Stomach (tissue), 9 donors: ENCODE measurements around the gene GRB14. TPM values are rescaled to one million over a fixed set of nuclear protein-coding genes. Genes with fewer than 3 reads are reported as not detected.
A peak's percentile ranks its signal among the peaks of the same experiment; 100 is the strongest.

Experiments
- DNase-seq, 2 donors: peaks; one replicate each; pipeline versions ENCODE4 v3.0.0 to v3.0.0-alpha.2; 2013 to 2019
- H3K27ac ChIP-seq, 5 donors: fragments of 200-600 bp in 4 of 5; sonication (generic) in 4 of 5; one replicate each; pipeline ENCODE4 v1.5.1; 2013 to 2019; ENCODE audit warnings: mild to moderate bottlenecking in 1 of 5, moderate library complexity in 1 of 5
- H3K27me3 ChIP-seq, 3 donors: fragments of 200-600 bp; sonication (generic); one replicate each; pipeline ENCODE4 v1.5.1; 2017 to 2019; ENCODE audit warnings: mixed run types in 1 of 3
- H3K36me3 ChIP-seq, 4 donors: fragments of 200-600 bp; sonication (generic); 1 replicate in 3 of 4; 2 replicates in 1 of 4; pipeline ENCODE4 v1.5.1; 2016 to 2019
- H3K4me1 ChIP-seq, 4 donors: fragments of 200-600 bp; sonication (generic); one replicate each; pipeline ENCODE4 v1.5.1; 2016 to 2019
- H3K4me3 ChIP-seq, 4 donors: fragments of 200-600 bp; sonication (generic) in 3 of 4; one replicate each; pipeline ENCODE4 v1.5.1; 2016 to 2019; ENCODE audit warnings: mild to moderate bottlenecking in 1 of 4
- H3K9me3 ChIP-seq, 4 donors: fragments of 200-600 bp; sonication (generic); one replicate each; pipeline ENCODE4 v1.5.1; 2016 to 2019
- EP300 ChIP-seq: sonication (generic); formaldehyde crosslinking; IDR thresholded peaks from one replicate; pipeline ENCODE4 v1.6.1; 2017; ENCODE audit warnings: antibody characterized with exemption
- POLR2A ChIP-seq, 4 donors: fragments of 450-650 bp; IDR thresholded peaks; one replicate each; pipeline ENCODE4 v1.6.1; 2016; ENCODE audit warnings: antibody characterized with exemption in 4 of 4, control low read depth in 2 of 4, mild to moderate bottlenecking in 1 of 4, moderate library complexity in 1 of 4
- POLR2AphosphoS5 ChIP-seq, 3 donors: sonication (generic); formaldehyde crosslinking; IDR thresholded peaks; one replicate each; pipeline ENCODE4 v1.6.1; 2016; ENCODE audit warnings: antibody characterized with exemption in 3 of 3
- WGBS, 5 donors: extraction: QIAGEN DNeasy Blood & Tissue Kit in 3 of 5; methylation state at CpG; one replicate each; pipeline versions ENCODE4 v1.1.5 to v1.1.7; 2013 to 2018; 5-methylcytosine and 5-hydroxymethylcytosine counted together
- intact Hi-C: fragments of 100-400 bp; cut with DNase I; formaldehyde crosslinking; loops from one replicate; pipeline ENCODE4 v1.15.1; 2023; ENCODE audit warnings: low total_unique reads
- polyA plus RNA-seq, 3 donors: library from polyadenylated mRNA; stranded (reverse); fragments of 200-250 nt; gene quantifications; one replicate each; pipeline ENCODE4 v1.2.3, GENCODE V29; 2013
- total RNA-seq, 5 donors: library from RNA; depleted of rRNA; stranded (reverse); fragments of >200 nt; gene quantifications; one replicate each; pipeline versions ENCODE4 v1.1.0 to v1.2.3, GENCODE V29; 2014 to 2016
- TF ChIP-seq, protein P1 (sequence below), 7 experiments: fragments of 450-650 bp in 4 of 7; fragments of 200-600 bp in 3 of 7; sonication (generic) in 3 of 7; IDR thresholded peaks; one replicate each; pipeline ENCODE4 v1.5.1; 2016 to 2019; ENCODE audit warnings: antibody characterized with exemption in 7 of 7, control low read depth in 2 of 7, mild to moderate bottlenecking in 1 of 7
- donor health status: healthy with polysubstance abuse.
- donor health status: Bipolar disorder and iron deficiency.
- donor health status: healthy.

Gene GRB14
- total and polyA plus RNA-seq, 8 donors = 0.62 to 32.7 (median 3.3) TPM; not detected in 2

DNA sequence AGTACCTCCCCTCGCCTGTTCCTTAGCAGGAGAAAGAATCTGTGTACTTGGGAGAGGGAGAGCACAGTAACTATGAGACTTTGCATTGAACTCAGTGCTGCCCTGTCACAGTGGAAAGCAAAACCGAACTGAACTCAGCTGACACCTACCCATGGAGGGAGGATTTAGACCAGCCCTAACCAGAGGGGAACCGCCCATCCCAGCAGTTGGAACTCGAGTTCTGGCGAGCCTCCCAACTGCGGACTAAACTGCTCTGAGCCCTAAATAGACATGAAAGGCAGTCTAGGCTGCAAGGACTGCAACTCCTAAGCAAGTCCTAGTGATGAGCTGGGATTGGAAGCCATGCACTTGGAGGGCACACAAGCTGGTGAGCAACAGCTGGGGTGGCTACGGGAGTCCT lies 110.4 kb downstream of the GRB14 start:
- no peak overlapping the region for H3K4me3 ChIP-seq
- H3K36me3 ChIP-seq = no peaks in the 10 kb centered on the region
- peaks cover 0 to 14% (median 7%) of the 10 kb centered on the region in 4 donors for H3K9me3 ChIP-seq
- no peak overlapping the region for H3K27ac ChIP-seq
- intact Hi-C loops = no loop called here
- H3K4me1 ChIP-seq = no peaks in the 10 kb centered on the region
- WGBS, 5 donors = 50 to 82% (median 78%) methylated on average over 4 to 7 of the region's 7 CpGs
- TF ChIP-seq POLR2AphosphoS5 (IDR thresholded peaks at IDR 0.05) (no peak), POLR2A (IDR thresholded peaks at IDR 0.05) (no peak), EP300 (no peak)
- TF ChIP-seq, protein P1, sequence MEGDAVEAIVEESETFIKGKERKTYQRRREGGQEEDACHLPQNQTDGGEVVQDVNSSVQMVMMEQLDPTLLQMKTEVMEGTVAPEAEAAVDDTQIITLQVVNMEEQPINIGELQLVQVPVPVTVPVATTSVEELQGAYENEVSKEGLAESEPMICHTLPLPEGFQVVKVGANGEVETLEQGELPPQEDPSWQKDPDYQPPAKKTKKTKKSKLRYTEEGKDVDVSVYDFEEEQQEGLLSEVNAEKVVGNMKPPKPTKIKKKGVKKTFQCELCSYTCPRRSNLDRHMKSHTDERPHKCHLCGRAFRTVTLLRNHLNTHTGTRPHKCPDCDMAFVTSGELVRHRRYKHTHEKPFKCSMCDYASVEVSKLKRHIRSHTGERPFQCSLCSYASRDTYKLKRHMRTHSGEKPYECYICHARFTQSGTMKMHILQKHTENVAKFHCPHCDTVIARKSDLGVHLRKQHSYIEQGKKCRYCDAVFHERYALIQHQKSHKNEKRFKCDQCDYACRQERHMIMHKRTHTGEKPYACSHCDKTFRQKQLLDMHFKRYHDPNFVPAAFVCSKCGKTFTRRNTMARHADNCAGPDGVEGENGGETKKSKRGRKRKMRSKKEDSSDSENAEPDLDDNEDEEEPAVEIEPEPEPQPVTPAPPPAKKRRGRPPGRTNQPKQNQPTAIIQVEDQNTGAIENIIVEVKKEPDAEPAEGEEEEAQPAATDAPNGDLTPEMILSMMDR (IDR thresholded peaks at IDR 0.05) = no peak
- no peaks in the 10 kb centered on the region for H3K27me3 ChIP-seq
- peak in 1 of 2 donors; percentile 9 for DNase-seq

DNA sequence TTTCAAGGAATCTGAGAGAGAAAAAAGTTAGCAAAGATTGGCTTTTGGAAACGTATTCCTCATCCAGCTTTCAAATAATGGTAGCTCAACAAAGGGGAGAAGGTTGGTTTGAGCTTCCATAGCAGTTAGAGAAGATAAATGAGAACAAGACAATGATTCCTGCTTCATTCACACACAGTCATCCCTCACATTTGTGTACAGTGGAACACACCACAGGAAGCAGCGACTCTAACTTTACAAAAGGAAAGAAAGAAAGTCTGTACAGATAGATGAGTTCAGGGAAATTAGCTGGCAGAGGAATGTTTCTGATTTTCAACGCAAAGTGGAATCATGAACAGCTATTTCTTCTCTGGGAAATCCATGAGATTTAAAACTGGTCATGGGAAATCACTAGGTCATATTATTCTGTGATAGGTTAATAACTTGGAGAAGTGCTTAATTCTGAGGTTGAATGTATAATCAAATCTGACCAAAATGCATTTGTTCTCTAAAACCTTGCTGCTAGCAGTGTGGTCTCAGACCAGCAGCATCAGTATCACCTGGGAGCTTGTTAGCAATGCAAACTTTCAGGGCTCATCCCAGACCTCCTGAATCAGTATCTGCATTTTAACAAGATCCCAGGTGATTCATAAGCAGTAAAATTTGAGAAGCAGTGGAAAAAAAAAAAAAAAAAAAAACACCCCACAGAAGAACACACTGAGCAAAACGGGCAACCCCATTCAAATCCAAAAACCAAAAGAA lies 112.0 kb downstream of the GRB14 start:
- DNase-seq = no peak
- no peaks in the 10 kb centered on the region for H3K4me1 ChIP-seq
- TF ChIP-seq, protein P1 (IDR thresholded peaks at IDR 0.05) = no peak
- no peak for TF ChIP-seq EP300
- no peak for TF ChIP-seq POLR2A (IDR thresholded peaks at IDR 0.05)
- TF ChIP-seq POLR2AphosphoS5 (IDR thresholded peaks at IDR 0.05) = no peak
- no peaks in the 10 kb centered on the region for H3K36me3 ChIP-seq
- WGBS, 5 donors = 74 to 81% (median 76%) methylated on average over 4 of the region's 4 CpGs
- intact Hi-C loops = no loop called here
- H3K4me3 ChIP-seq = no peak overlapping the region
- no peaks in the 10 kb centered on the region for H3K27me3 ChIP-seq
- H3K27ac ChIP-seq = no peak overlapping the region
- peaks cover 0 to 1% (median under 1%) of the 10 kb centered on the region in 4 donors for H3K9me3 ChIP-seq

DNA sequence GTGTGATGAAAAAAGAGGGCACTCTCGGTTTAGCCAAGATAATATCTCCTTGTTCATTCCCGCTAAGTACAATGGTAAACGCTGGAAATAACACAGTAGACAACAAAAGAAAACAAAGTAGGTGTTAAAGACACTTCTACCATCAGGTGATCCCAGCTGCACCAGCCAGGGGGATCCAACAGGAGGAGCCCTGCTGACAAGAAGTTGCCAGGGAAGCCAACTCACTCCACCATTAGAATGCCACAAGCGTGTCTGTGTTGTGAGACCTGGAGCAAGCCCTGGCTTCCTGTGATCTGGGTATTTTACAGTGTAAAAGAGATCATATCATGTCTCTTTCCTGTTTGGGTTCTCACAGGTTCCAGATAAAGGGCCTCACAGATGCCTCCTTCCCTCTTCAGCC lies 117.0 kb downstream of the GRB14 start:
- Histone ChIP-seq H3K27me3 (no peaks in the 10 kb centered on the region), H3K4me3 (no peak overlapping the region), H3K27ac (no peak overlapping the region), H3K36me3 (no peaks in the 10 kb centered on the region), H3K9me3 (no peaks in the 10 kb centered on the region), H3K4me1 (no peaks in the 10 kb centered on the region)
- no peak for DNase-seq
- intact Hi-C loops = no loop called here
- 77 to 86% (median 82%) methylated on average over 4 of the region's 4 CpGs for WGBS, 5 donors
- TF ChIP-seq, protein P1 (IDR thresholded peaks at IDR 0.05) = no peak

DNA sequence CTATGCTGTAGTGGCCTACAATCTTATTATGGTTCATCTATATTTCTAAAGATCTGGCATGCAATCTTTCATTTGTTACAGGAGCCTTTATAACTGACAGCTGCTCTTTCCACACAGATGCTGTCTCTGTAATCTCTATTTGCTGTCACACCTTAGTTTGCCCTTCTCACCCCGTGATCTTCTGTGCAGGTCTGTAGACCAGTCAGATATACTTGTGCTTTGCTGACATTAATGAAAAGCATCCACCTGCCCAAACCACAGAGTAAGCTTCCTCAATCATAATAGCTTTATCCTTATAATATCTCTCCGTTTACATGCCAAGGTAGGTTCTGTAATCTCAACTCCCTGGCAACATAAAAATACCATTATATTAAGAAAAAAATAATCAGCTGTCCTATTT lies 122.4 kb downstream of the GRB14 start:
- DNase-seq = peak in 1 of 2 donors; percentile 8
- no peaks in the 10 kb centered on the region for H3K4me1 ChIP-seq
- no peak overlapping the region for H3K27ac ChIP-seq
- no peaks in the 10 kb centered on the region for H3K9me3 ChIP-seq
- intact Hi-C loops = no loop called here
- H3K27me3 ChIP-seq = no peaks in the 10 kb centered on the region
- whole genome bisulfite sequencing, 5 donors = 32 to 59% (median 38%) methylated on average over 2 of the region's 2 CpGs
- no peak overlapping the region for H3K4me3 ChIP-seq
- H3K36me3 ChIP-seq = no peaks in the 10 kb centered on the region
- TF ChIP-seq, protein P1 (IDR thresholded peaks at IDR 0.05) = no peak
- TF ChIP-seq POLR2A (IDR thresholded peaks at IDR 0.05) (no peak), EP300 (no peak), POLR2AphosphoS5 (IDR thresholded peaks at IDR 0.05) (no peak)
